NCI-H748 (cell line): ENCODE measurements around the gene PSD4.

Experiments
- DNase-seq: peaks from one replicate; lab custom pipeline; 2025; ENCODE audit not compliant: unreplicated experiment; lab: John Stamatoyannopoulos, UW

Gene PSD4

DNA sequence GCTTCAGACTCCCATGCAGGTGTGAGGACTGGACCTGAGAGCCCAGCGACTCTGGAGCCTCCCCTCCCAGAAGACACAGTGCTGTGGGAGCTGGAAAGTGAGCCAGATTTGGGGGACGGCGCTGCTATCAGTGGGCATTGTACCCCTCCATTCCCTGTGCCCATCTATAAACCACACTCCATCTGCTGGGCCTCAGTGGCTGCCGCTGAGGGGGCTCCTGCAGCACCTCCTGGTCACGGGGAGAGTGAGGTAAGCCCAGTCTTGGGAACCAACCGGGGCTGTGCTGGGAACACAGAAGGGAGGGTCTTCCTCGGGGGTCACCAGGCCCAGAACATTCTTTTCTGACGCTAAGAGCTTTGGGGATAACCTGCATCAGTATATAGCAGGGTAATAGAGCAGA is 9.5 kb downstream of the PSD4 start:
- DNase-seq = no peak

DNA sequence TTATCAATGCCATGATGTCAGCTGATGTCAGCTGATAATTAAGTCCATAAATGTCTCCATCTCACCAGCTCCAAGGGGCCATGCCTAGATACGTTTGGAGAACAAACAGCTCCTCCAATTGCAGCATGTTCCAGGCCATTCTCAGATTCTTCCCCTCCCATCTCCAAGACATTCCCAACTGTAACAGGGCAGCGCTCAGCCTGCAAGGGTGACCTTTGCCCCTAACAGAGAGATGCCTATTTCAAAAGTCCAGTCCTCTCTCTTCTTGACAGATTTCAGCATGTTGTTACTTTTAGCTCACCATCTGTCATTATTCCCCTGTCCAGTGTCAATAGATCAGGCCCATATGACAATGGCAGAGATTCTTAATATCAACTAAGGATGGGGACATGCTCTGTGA is 9.9 kb downstream of the PSD4 start:
- no peak for DNase-seq

DNA sequence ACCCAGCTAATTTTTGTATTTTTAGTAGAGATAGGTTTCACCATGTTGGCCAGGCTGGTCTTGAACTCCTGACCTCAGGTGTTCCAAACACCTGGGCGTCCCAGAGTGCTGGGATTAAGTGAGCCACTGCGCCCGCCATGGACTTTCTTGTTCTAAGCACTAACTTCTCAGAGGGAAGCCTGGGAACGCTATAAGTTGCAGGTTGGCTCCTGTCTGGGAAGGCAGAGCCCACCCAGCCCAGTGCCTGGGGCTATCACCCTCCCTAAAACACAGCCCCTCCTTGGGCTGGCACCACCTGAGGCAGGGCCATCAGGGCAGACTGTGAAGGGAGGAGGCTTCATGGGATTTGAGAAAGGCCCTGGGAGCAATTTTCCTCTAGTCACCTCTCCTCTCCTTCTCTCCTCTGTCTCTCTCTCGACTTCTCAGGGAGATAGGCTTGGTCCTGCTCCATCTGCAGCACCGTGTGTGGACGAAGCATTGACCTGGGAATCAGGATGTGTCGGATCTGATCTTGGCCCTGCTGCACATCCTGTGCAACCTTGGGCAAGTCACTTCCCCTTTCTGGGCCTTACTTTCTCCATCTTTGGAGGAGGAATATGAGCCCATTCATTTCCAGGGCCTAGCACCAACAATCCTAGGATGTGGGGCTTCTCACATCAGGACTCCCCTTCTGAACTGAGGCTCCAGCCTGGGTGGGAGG is 10.9 kb downstream of the PSD4 start:
- DNase-seq = no peak

DNA sequence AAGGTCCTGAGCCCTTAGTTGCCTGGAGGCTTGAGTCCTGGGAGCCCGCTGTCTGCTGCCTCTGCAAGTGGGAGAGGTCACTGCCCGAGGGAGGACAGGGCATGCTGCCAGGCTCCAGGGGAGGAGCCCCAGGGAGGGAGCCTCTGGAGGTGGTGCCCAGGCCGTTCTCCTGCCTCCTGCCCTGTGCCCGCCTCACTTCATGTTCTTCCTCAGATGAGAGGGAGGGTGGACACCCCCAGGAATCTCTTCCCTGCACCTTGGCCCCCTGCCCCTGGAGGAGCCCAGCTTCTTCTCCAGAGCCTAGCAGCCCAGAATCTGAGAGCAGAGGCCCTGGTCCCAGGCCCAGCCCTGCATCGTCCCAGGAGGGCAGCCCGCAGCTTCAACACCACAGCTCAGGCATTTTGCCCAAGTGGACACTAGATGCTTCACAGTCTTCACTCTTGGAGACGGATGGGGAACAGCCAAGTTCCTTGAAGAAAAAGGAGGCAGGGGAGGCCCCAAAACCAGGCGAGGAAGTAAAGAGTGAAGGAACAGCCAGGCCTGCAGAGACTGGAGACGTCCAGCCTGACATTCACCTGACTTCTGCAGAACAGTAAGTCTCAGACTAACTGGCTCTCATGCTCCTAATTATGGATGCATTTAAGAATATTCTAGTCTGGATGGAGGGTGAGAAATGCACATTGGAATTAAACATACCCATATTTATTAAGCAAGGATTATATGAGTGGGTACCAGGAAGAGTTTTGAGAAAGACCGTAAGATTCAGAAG is 12.1 kb downstream of the PSD4 start:
- no peak for DNase-seq

DNA sequence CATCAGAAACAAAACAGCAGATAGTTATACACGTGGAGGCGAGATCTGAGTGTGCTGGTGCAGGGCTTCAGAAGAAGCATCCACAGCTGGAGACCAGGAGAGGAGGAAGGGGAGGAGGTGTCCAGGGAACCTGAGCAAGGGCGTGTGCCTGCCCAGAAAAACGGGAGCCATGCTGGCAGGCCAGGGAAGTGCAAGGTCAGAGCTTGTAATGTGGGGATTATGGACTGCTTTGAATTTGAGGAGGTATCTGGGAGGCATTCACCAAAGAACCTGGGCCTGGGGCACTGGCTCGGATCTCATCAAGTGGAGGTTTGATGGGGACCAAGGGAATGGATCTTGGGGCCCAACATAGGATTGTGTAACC is 12.6 kb downstream of the PSD4 start:
- no peak for DNase-seq

DNA sequence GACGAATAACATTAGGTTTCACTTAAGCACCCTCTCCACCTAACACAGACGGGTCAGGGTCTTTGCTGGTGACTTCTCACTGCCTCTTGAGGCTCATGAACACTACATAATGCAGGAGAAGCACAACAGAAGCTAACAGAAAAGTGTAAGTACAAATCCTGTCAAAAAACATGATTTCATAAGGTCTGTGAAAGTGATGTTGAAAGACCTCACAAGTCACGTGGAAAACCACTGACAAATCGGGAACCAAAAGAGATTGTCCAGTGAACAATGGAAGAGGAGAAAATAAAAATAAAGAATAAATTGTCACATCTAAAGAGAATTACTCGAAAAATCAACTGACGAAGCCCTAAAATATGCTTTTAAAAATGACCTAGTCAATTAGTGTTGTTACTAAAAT is 14.0 kb downstream of the PSD4 start:
- no peak for DNase-seq

DNA sequence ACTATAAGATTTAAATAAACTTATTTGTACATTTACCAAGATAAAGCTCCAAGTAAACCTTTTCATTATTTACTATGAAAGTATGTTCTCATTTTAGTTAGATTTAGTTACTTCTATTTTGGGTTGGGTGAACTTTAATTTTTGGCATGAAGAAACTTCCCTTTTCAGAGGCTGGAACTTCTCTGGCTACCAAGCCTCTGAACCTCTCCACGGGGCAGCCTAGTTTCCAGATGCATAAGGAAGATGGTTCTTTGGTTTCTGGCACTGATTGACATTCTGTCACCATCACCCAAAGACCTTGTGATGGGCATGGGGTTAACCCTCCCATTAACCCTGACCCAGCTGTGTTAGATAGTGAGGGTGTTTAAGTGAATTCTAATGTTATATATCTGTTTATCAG is 17.1 kb downstream of the PSD4 start:
- DNase-seq = no peak

DNA sequence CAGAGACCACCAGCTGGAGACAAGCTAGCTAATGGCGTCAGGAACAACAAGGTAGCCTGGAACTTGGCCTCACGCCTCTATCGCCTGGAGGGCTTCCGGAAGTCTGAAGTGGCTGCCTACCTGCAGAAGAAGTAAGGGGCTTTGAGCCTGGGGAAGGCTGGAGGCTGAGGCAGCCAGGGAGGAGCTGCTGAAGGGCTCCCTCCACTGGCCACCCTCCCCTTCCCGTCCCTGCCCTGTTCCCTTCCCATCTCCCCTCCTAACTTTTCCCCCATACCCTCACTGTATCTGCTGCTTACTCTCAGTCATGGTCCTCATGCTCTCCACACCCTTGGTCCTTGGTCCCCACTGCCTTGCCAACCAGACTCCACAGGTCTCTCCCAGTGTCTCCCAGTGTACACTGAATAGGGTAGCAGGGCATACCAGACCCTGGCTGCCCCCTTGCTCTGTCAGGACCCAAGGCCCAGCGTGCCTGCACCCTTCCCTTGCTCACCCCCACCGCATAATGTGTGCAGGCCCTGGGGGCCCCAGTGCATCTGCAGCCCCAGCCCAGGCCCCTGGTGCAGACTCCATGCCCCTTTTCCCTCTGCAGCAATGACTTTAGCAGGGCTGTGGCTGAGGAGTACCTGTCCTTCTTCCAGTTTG is 18.8 kb downstream of the PSD4 start:
- no peak for DNase-seq

DNA sequence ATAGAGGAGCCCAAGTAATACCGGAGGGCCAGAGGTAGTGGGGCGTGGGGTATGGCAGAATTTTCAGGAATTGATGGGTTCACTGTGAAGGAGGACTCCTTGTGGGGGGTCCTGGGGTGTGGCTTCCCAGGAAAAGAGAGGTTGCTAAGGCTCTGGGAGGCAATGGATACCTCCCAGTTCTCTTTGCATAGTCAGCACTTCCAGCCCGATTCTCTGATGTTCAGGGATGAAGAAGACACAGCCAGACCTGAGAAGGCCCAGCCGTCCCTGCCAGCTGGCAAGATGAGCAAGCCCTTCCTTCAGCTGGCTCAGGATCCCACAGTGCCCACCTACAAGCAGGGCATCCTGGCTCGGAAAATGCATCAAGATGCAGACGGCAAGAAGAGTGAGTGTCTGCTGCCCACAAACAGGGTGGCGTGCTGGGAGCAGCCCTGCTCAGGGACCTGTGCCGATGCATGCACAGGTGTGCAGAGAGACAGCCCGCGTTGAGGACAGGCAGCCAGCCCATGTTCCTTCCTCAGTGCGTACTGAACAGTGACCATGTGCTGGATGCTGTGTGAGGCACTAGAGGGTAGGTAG is 22.2 kb downstream of the PSD4 start:
- no peak for DNase-seq

DNA sequence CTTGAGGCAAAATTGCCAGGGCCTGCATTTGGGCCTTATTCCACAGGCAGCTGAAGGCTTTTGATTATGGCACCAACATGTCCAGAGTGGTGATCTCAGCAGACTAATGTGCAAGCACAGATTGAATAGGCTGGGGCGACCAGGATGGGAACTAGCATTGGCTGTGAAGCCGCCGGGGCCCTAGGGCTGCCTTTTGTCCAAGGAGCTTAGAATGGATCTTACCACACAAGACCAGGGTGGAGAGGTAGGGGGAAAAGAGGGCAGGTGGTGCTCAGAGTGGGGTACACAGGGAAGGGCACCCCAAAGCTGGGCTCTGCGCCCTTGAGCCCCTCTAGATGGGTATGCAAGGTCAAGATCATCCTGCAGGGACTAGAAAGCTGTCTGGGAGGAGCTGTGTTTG is 23.1 kb downstream of the PSD4 start:
- DNase-seq = no peak

DNA sequence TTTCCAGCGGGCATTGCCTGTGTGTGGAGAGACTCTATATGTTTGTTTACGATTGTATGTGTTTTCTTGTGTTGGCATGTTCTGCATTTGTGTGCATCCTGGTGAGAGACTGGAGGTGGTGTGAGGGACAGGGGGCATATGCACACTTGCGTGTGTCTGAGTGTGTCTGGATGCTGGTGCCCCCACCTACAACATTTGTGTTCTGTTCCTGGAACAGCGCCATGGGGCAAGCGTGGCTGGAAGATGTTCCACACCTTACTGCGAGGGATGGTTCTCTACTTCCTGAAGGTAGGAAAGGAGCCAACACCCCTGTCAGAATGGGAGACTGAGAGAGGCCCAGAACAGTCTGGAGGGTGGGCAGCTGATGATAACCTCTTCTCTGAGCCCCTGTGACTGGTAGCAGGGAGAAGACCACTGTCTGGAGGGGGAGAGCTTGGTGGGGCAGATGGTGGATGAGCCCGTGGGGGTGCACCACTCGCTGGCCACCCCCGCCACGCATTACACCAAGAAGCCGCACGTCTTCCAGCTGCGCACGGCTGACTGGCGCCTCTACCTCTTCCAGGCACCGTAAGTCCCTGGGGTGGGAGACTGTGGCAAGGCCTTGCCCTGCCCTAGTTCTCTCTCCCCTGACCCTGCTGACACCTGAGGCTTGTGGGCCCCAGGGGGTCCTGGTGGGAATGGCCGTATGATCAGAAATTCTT is 23.7 kb downstream of the PSD4 start:
- DNase-seq = no peak

DNA sequence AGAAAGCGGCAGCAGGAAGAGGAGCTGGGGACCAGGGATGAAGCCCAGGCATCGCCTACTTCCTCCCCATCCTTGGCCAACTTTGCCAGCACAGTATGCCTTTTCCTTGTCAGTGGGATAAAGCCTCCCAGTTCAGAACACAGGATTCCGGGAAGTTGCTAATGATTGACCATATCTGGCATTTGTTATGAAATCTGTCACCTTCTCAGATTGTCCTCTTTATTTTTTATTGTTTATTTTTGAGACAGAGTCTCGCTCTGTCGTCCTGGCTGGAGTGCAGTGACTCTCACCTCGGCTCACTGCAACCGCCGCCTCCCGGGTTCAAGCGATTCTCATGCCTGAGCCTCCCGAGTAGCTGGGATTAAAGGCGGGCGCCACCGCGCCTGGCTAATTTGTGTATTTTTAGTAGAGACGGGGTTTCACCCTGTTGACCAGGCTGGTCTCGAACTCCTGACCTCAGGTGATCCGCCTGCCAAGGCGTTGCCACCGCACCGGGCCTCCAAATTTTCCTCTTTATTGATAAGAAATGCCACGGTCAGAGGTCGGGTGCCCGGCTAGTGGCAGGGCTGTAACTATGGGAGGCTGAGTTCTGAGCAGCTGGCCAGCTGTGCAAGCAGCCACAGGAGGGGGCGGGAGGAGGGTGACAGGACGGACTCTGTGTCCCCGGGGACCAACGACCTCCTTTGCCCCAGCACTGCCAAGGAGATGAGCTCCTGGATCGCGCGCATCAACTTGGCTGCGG is 24.4 kb downstream of the PSD4 start:
- DNase-seq = no peak

DNA sequence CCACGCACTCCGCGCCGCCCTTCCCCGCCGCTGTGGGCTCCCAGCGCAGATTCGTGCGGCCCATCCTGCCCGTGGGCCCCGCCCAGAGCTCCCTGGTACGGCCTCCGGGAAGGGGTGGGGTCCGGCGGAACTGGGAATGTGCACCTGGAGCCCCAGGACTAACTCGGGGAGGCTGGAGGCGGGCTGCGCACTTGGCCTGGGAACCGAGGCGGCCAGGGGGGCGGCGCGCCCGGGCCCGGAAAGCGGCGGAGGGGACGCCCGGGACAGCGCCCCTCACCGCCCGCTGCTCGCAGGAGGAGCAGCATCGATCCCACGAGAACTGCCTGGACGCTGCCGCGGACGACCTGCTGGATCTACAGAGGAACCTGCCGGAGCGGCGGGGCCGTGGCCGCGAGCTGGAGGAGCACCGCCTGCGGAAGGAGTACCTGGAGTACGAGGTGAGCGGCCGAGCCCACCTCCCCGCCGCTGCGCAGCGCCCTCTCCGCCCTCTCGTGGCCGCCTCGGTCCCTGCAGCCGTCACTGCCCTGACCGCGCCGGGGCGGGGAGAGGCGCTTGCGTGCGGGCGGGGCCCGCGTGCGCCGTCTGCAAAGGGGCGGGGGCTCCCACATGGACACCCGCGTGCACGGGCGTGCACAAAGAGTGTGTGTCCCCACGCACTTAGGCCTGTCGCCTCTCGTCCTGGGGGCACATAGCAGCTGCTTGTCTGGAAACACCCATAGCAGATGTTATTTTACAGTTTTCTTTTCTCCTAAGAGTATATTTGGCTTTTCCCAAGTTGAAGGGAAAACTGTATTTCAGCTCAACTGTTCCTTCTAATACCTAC is 25.2 kb downstream of the PSD4 start:
- peak; percentile 85 for DNase-seq

DNA sequence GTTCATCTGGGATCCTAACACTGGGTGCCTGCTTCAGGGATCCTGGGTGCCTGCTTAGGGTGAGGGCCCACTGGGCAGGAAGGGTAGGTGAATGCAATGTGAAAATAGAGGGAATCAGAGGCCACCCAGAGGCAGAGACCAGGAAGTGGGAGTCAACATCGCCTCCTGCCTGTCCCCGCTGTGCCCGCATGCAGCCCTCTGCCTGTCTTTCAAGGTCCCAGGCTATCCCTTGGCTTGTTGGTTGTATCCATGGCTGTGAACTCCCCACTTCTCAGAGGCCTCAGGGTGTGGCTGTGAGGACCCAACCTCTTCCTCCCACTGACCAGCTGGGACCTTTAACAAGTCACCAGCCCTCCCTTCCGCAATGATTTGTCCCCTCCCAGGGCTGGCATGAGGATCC is 26.5 kb downstream of the PSD4 start:
- DNase-seq = peak; percentile 6

DNA sequence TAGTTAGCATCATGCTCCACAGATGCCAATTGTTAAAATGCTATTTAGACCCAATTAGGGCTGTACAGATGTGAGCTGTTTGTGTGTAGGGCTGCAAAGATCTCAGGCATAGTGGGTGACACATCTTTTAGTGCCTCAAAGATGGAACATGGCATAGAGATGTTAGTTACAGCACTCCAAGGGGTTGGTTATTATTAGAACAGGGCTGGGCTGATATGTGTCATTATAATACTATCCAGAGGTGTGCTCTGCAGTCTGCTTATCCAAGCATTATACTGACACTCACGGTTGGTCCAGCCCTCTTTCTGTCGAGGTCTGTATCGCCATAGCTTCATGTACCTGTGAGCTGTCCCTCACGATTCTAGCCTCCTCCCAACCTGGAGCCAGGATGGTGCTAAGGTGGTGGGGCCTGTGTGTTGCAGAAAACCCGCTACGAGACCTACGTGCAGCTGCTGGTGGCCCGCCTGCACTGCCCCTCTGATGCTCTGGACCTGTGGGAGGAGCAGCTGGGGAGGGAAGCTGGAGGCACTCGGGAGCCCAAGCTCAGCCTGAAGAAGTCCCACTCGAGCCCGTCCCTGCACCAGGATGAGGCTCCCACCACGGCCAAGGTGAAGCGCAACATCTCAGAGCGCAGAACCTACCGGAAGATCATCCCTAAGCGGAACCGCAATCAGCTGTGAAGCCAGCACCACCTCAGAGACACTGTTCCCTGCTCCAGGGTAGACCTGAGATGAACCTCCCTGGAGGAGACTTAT is 27.1 kb downstream of the PSD4 start:
- DNase-seq = no peak

DNA sequence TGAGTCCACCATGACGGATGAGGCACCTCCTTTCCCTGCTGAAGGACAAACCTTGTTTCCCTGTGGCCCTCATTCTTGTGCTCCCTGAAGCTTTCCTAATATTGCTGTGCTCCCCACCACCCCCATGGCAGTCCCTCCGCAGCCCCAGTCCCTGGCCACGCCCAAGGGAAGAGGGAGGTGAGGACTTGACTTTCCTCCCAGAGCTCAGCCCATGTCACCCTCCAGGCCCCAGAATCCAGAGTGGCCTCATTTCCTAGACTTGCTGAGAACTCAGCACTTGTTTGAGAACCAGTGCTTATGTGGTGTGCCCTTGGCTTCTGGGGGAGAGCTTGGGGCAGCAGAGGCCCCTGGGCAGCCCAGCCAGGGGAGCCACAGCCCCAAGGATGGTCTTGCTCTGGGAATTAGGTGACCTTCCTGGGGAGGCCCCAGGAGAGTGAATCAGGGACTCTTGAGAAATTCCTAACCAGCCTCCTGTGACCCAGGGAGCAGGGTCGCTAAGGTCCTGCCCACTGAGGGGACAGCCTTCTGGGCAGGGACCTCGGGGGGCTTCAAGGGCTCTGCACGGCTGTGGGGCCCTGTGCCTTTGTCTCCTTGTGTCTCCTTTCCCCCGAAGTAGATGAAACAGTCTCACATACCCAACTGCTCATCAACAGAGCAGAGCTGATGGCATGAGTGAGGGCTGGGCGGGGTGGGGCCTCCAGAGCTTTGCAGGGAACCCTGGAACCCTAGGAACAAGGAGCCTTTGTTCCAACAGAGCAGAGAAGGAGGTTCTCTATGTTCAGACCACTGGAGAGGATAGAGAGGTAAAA is 27.9 kb downstream of the PSD4 start:
- no peak for DNase-seq

DNA sequence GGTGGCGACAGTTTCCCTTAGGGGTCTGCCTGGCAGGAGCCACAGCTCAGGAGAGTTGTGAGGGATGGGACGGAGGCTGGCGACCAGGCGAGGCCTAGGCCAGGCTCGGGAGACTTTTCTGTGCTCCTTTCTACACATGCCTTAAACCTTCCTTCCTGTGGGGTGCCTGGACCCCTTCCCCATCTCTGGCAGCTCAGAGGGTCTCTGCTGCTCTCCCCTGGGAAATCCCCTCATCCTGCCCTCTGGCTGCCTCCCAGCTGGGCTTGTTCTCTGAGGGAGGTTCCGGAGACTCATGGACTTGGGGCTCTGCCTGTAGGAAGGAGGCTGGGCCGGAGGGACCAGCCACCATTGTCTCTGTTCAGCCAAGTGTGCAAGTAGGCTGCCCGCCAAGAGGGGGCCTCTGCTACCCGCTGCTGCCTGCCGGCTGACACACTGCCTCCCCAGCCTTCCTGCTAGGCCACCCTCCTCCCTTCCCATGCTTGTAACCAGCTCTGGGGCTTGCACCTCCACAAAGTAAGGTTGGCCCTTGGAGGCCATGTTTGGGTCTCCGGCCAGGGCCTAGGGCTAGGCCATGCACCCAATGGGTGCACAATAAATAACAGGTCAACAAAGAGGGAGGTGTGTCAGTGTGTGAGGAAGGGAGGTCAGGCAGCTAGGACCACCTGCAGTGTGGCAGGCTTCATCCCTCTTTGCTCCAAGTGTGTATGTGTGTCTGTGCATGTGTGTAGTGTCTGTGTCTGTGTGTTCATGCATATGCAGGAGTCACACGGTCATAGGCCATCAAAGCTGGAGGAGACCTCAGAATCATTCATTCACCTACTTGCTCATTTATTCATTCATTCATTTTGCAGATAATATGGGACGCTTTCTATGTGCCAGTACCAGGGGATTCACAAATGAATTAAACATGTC is 28.8 kb downstream of the PSD4 start:
- DNase-seq = no peak
